IPS-18c (cell line): ENCODE results near the gene ALK.

Source experiments
- H3K4me3 ChIP-seq: 2 replicates; pipeline ENCODE4 v1.7.0; 2013; ENCODE audit warnings: low read depth, mild to moderate bottlenecking, low read length, moderate library complexity; ENCODE audit not compliant: insufficient read depth
- H3K9me3 ChIP-seq: one replicate; pipeline ENCODE4 v1.6.1; 2013; ENCODE audit warnings: mild to moderate bottlenecking, low read length, moderate library complexity; ENCODE audit not compliant: control insufficient read depth, insufficient read depth

The ALK gene

GRCh38 chr2:29345236-29345635 is 576.1 kb downstream of the ALK start:
- Histone ChIP-seq H3K4me3 (no peak overlapping the region), H3K9me3 (no peaks in the 10 kb centered on the region)

DNA sequence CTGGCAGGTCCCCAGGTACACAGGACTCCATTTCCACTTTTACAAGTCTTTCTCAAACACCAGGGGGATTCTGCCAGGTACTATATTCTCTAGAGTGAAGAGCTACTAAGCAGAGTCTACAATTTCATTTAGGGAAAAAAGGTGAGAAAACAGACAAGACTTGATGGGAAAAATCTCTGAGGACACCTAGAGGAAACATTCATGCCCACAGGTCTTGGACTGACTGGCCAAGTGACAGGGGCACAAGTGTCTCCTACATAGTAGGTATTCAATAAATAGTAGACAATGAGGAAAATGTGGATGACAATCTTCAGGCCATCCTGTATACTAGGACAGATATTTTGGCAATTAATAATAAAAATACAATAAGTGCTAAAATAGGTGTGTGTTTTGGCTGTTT is 577.6 kb downstream of the ALK start:
- H3K9me3 ChIP-seq: no peaks in the 10 kb centered on the region

DNA sequence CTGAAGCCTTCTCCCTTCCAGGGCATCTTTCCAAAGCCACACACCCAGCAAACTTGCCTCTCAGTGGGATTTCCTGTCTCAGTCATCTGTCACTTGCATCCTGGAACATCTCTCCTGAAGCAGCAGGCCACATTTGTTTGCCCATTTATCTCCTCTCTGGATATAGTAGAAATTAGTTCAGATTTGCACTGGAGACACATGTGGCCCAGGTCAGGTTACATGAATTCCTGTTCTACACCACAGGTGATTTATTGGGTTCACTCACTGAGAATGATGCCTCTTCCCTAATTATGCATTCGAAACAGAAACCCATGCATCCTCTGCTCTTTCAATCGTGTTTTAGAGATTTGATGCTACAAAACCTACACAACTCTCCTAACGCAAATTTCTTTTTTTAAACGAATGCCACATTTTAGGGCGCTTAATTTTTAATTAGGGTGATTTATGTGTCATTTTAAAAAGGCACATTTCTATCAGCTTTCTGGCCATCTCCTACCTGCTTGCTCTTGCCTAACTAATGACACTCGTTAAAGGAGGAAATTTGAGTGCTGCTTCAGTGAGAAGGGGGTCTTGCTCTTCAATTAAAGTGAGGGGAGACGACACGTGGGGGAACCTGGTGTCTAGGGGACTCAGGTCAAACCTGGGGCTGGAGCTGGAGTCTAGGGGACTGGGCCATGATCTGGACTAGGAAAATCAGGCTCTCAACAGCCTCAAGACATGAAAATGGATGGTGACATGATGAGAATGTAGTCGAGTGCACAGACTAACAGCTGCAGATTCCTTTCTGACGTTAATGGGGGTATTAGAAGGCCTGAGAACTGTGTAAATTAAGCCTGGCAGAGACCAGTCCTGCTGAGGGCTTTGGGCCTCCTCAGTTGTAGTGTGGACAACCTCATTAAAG is 584.8 kb downstream of the ALK start:
- Histone ChIP-seq H3K4me3 (no peak overlapping the region), H3K9me3 (no peaks in the 10 kb centered on the region)

More for the DNA sequence above, 577.6 kb downstream of the ALK start:
- no peak overlapping the region for H3K4me3 ChIP-seq

GRCh38 chr2:29335396-29335795 is 586.0 kb downstream of the ALK start:
- H3K4me3 ChIP-seq: no peak overlapping the region
- H3K9me3 ChIP-seq: no peaks in the 10 kb centered on the region

GRCh38 chr2:29334706-29335105 is 586.7 kb downstream of the ALK start:
- Histone ChIP-seq H3K4me3 (no peak overlapping the region), H3K9me3 (no peaks in the 10 kb centered on the region)

DNA sequence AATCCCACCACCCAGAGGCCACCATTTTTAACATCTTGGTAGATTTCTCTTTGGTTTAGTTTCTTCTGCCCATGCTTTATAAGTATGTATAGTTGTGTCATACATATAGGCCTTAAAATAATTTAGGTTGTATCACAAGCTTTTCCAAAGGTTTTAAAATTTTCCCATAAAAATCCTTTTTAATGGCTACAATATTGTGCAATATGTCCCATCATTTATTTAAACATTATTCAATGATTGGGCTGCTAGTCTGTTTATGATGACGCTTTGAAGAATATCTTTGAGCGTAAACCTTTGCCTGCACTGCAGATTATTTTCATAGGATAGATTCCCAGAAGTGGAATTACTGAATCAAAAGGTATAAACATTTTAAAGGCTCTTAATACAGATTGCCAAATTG is 588.8 kb downstream of the ALK start:
- Histone ChIP-seq H3K4me3 (no peak overlapping the region), H3K9me3 (no peaks in the 10 kb centered on the region)

- Histone ChIP-seq H3K4me3 (no peak overlapping the region), H3K9me3 (no peaks in the 10 kb centered on the region)
Observed at GRCh38 chr2:29329899-29330298, 591.5 kb downstream of the ALK start.

GRCh38 chr2:29326926-29327325 is 594.5 kb downstream of the ALK start:
- H3K9me3 ChIP-seq: no peaks in the 10 kb centered on the region
- no peak overlapping the region for H3K4me3 ChIP-seq

DNA sequence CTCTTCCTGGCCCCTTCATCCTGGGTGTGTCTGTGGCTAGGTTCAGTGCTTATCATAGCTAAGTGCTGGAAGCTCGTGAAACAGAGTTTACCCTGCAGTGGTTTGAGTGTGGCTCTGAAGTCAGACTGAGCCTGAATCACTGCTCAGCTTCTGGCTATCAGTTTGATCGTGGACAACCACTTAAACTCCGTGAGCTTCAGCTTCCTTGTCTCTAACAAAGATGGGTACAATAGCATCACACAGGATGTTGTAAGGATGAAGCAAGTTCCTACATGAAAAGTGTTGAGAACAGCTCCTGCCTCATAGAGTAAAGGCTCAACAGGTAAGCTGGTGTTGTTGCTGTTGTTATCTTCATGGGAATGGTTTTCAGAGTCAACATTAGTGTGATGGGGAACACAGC is 595.8 kb downstream of the ALK start:
- H3K4me3 ChIP-seq: no peak overlapping the region
- H3K9me3 ChIP-seq: no peaks in the 10 kb centered on the region

GRCh38 chr2:29323961-29324360 is 597.4 kb downstream of the ALK start:
- Histone ChIP-seq H3K9me3 (no peaks in the 10 kb centered on the region), H3K4me3 (no peak overlapping the region)

- H3K4me3 ChIP-seq: no peak overlapping the region
- H3K9me3 ChIP-seq: no peaks in the 10 kb centered on the region
Observed at GRCh38 chr2:29323301-29323700, 598.1 kb downstream of the ALK start.

- no peaks in the 10 kb centered on the region for H3K9me3 ChIP-seq
- H3K4me3 ChIP-seq: no peak overlapping the region
Observed at GRCh38 chr2:29322011-29322410, 599.4 kb downstream of the ALK start.

GRCh38 chr2:29317801-29318485 is 603.4 kb downstream of the ALK start:
- Histone ChIP-seq H3K9me3 (no peaks in the 10 kb centered on the region), H3K4me3 (no peak overlapping the region)

- no peaks in the 10 kb centered on the region for H3K9me3 ChIP-seq
- H3K4me3 ChIP-seq: no peak overlapping the region
Observed at GRCh38 chr2:29317077-29317517, 604.3 kb downstream of the ALK start.

DNA sequence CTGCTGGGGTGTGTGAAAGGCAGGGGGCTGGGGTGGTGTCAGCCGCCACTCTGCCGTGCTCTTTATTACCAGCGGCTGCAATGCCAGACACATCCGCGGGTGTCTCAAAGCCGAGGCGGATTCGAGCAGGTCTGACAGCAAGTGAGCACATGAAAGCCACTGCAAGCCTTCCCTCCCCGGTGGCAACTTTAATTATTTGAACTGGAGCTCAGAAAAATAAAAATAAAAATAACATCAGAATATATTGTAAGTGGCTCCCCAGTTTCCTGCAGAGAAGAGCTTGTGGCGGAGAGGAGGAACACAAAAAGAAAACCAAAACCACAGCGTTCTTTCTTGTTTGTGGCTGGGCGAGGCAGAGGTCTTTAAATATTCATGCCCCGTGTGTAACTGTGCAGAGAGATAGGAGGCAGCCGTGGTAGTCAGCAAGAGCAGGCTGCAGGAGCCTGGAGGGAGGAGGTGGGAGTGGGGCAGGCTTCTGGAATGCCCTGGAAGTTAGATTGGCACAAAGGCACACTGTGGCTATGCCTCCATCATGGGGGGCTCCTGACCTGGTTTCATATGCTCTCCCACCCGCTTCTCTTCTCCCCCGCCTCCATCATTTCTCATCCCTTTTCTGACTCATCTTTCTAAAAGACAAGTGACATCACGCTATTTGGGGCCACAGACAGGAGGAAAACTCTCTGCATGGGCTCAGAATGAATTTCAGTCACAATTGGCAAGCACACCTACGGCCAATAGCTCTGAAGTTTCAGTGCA is 606.4 kb downstream of the ALK start:
- Histone ChIP-seq H3K9me3 (no peaks in the 10 kb centered on the region), H3K4me3 (no peak overlapping the region)

DNA sequence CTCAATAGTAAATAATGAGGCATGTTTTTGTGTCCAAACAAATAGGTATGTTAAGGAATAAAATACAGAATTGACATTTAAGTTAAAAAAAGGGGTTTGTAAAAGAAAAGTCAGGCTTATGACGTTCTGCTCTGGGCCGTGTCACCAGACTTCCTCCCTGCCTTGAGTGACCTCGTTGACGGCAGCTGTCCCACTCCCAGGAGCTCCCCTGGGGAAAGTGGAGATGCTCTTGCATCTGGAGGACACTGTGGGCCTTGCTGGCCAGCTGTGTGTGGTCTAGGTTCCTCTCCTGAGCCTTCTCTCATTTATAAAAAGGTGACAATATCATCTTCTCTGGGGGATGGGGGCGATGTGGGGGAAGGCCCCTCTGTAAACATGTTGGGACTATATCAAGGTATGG is 609.9 kb downstream of the ALK start:
- Histone ChIP-seq H3K9me3 (no peaks in the 10 kb centered on the region), H3K4me3 (no peak overlapping the region)

- no peaks in the 10 kb centered on the region for H3K9me3 ChIP-seq
- H3K4me3 ChIP-seq: no peak overlapping the region
Observed at GRCh38 chr2:29310650-29311348, 610.6 kb downstream of the ALK start.
